ENCODE results near the gene EVI2A. TPM values are rescaled to one million over a fixed set of nuclear protein-coding genes. Genes with fewer than 3 reads are reported as not detected.
"Not testable (repeated sequence)": the region's sequence is repeated elsewhere in the genome, so short reads cannot be mapped to it uniquely, and the experiment has no call there.

Gene EVI2A
- 1 to 10 TPM; 1.4 to 1.9 (median 1.6) TPM for polyA plus RNA-seq (ENCODE audit: insufficient read length in 4 of 4)

GRCh38 chr17:31321481-31321880 is at the start of gene EVI2A:
Gene EVI2A (minus strand): TSS chr17:31321622. CDS start chr17:31319013, 2,609 bp downstream.
- no peak for DNase-seq (ENCODE audit: low read depth in 4 of 4, low spot score in 3 of 4)

GRCh38 chr17:31369266-31369665 is 47.8 kb upstream of the EVI2A start:
- no peak for DNase-seq (ENCODE audit: low read depth in 4 of 4, low spot score in 3 of 4)

GRCh38 chr17:31366088-31366487 is 44.7 kb upstream of the EVI2A start:
- no peak for DNase-seq (ENCODE audit: low read depth in 4 of 4, low spot score in 3 of 4)

- no peak for DNase-seq (ENCODE audit: low read depth in 4 of 4, low spot score in 3 of 4)
Observed at GRCh38 chr17:31364012-31364411, 42.6 kb upstream of the EVI2A start.

- no peak for DNase-seq (ENCODE audit: low read depth in 4 of 4, low spot score in 3 of 4)
Observed at GRCh38 chr17:31357839-31358394, 36.5 kb upstream of the EVI2A start.

GRCh38 chr17:31357091-31357490 is 35.7 kb upstream of the EVI2A start:
- no peak for DNase-seq (ENCODE audit: low read depth in 4 of 4, low spot score in 3 of 4)

GRCh38 chr17:31355935-31356334 is 34.5 kb upstream of the EVI2A start:
- DNase-seq (ENCODE audit: low read depth in 4 of 4, low spot score in 3 of 4): no peak

- no peak for DNase-seq (ENCODE audit: low read depth in 4 of 4, low spot score in 3 of 4)
Observed at GRCh38 chr17:31349454-31349853, 28.0 kb upstream of the EVI2A start.

GRCh38 chr17:31345191-31345747 is 23.8 kb upstream of the EVI2A start:
- not testable (repeated sequence) for DNase-seq (ENCODE audit: low read depth in 4 of 4, low spot score in 3 of 4)

- no peak for DNase-seq (ENCODE audit: low read depth in 4 of 4, low spot score in 3 of 4)
Observed at GRCh38 chr17:31339906-31340661, 18.7 kb upstream of the EVI2A start.

GRCh38 chr17:31329221-31329620 is 7.8 kb upstream of the EVI2A start:
- no peak for DNase-seq (ENCODE audit: low read depth in 4 of 4, low spot score in 3 of 4)

GRCh38 chr17:31328160-31328535 is 6.7 kb upstream of the EVI2A start:
- no peak for DNase-seq (ENCODE audit: low read depth in 4 of 4, low spot score in 3 of 4)

GRCh38 chr17:31327534-31328159 is 6.2 kb upstream of the EVI2A start:
- no peak for DNase-seq (ENCODE audit: low read depth in 4 of 4, low spot score in 3 of 4)

- no peak for DNase-seq (ENCODE audit: low read depth in 4 of 4, low spot score in 3 of 4)
Observed at GRCh38 chr17:31323551-31323950, 2.1 kb upstream of the EVI2A start.

- DNase-seq (ENCODE audit: low read depth in 4 of 4, low spot score in 3 of 4): no peak
Observed at GRCh38 chr17:31321966-31322365, 544 bp upstream of the EVI2A start.

- no peak for DNase-seq (ENCODE audit: low read depth in 4 of 4, low spot score in 3 of 4)
Observed at GRCh38 chr17:31320791-31321190, 631 bp downstream of the EVI2A start.

- no peak for DNase-seq (ENCODE audit: low read depth in 4 of 4, low spot score in 3 of 4)
Observed at GRCh38 chr17:31320241-31320640, 1.2 kb downstream of the EVI2A start.

- no peak for DNase-seq (ENCODE audit: low read depth in 4 of 4, low spot score in 3 of 4)
Observed at GRCh38 chr17:31318851-31319661, 2.4 kb downstream of the EVI2A start.

- no peak for DNase-seq (ENCODE audit: low read depth in 4 of 4, low spot score in 3 of 4)
Observed at GRCh38 chr17:31318298-31318801, 3.1 kb downstream of the EVI2A start.

GRCh38 chr17:31314782-31315100 is 6.7 kb downstream of the EVI2A start:
- DNase-seq (ENCODE audit: low read depth in 4 of 4, low spot score in 3 of 4): no peak

Measured in right renal pelvis (tissue), 4 donors.